Loucy (cell line): ENCODE results near the gene CDH13.

Experiments
- EZH2phosphoT487 ChIP-seq: fragments of 200-600 bp; IDR thresholded peaks from 2 replicates; pipeline ENCODE4 v1.6.1; 2018; ENCODE audit warnings: antibody characterized with exemption, mild to moderate bottlenecking, moderate library complexity, borderline replicate concordance
- TF ChIP-seq, protein P1 (sequence below): fragments of 200-600 bp; sonication (generic); conservative IDR thresholded peaks from 2 replicates; pipeline ENCODE4 v1.5.1; 2014; ENCODE audit warnings: mild to moderate bottlenecking, antibody characterized with exemption, low read length

GRCh38 chr16:82773018-82773417 lies 146.2 kb downstream of the CDH13 start:
- TF ChIP-seq, protein P1, sequence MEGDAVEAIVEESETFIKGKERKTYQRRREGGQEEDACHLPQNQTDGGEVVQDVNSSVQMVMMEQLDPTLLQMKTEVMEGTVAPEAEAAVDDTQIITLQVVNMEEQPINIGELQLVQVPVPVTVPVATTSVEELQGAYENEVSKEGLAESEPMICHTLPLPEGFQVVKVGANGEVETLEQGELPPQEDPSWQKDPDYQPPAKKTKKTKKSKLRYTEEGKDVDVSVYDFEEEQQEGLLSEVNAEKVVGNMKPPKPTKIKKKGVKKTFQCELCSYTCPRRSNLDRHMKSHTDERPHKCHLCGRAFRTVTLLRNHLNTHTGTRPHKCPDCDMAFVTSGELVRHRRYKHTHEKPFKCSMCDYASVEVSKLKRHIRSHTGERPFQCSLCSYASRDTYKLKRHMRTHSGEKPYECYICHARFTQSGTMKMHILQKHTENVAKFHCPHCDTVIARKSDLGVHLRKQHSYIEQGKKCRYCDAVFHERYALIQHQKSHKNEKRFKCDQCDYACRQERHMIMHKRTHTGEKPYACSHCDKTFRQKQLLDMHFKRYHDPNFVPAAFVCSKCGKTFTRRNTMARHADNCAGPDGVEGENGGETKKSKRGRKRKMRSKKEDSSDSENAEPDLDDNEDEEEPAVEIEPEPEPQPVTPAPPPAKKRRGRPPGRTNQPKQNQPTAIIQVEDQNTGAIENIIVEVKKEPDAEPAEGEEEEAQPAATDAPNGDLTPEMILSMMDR = no peak
- no peak for TF ChIP-seq EZH2phosphoT487
